Ammon's horn (tissue), 1 donor: ENCODE results near the gene CRYBB2.
"Not testable (repeated sequence)": the region's sequence is repeated elsewhere in the genome, so short reads cannot be mapped to it uniquely, and the experiment has no call there.

Experiments used
- DNase-seq: peaks from one replicate; pipeline ENCODE4 v3.0.0-alpha.2; 2016; ENCODE audit warnings: low spot score

Gene CRYBB2, protein sequence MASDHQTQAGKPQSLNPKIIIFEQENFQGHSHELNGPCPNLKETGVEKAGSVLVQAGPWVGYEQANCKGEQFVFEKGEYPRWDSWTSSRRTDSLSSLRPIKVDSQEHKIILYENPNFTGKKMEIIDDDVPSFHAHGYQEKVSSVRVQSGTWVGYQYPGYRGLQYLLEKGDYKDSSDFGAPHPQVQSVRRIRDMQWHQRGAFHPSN

DNA sequence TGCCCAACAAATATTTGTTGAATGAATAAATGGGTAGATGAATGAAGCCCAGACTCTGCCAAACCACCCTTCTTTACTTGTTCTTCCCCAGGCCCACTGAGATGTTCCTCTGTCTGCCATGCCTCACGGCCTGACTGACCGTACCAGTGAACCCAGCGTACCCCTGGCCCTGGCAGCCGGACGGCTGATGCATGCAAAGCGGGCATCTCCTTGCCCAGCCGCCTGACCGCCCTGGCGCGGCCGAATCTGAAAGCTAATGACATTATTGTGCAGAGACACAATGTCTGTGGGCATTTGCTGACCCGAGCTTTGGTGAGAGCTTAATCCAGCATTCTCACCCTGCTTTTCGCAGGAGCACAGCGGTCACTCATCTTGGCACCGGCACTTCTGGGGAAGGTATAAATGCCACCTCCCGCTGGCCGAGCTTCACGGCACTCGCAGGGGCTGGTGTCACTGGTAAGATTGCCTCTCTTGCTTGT lies at the start of gene CRYBB2:
Gene CRYBB2, plus strand, starts transcription at position 429 of the 479 bp plus-strand sequence. CDS start 1,791 bp downstream, outside the sequence.
- no peak for DNase-seq

- no peak for DNase-seq
These were observed 48.9 kb upstream of the CRYBB2 start for GRCh38 chr22:25170426-25170980.

DNA sequence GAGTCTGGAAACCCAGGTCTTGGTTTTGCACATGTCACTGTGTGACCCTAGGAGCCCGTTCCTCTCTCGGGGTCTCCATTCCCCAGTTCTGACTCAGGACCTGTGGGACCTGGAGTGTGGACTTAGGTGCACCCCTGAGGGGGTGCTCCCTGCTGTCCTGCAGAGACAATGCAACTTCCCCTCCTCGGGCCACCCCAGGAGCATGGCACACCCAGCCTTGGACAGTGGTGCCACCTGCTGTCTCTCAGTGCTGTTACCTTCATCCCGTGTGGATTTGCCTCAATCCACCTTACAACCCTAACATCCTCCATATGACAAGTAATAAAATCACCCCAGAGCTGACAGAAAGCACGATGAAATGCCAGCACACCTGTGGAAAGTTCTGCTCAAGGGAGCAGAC lies 47.3 kb upstream of the CRYBB2 start:
- no peak for DNase-seq

DNA sequence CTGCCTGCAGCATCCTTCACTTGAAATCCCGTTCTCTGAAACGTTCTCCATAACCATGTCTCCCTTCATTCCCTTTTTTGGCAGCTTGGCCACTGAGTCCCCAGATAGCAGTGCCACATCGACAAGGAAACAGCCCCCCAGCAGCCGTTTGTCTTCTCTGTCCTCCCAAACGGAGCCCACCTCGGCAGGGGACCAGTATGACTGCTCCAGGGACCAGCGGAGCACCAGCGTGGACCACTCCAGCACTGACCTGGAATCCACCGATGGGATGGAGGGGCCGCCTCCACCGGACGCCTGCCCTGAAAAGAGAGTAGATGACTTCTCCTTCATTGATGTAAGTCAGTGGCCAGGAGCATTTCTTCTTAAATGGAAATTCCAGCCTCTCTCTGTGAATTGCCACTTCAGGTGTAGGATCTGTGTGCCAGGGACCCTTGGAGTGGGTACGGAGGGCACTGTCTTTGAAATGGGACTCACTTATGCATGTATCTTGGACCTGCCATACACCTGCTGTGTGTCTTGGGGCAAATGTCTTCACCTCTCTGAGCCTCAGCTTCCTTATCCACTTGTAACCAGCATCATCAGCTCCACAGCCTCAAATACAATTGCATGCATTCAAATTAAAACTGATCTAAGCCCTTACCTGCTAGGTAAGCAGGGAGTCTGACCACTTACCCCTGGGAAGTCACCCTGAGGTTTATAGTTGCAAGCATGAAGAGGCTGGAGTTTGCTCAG lies 45.1 kb upstream of the CRYBB2 start:
- no peak for DNase-seq

DNA sequence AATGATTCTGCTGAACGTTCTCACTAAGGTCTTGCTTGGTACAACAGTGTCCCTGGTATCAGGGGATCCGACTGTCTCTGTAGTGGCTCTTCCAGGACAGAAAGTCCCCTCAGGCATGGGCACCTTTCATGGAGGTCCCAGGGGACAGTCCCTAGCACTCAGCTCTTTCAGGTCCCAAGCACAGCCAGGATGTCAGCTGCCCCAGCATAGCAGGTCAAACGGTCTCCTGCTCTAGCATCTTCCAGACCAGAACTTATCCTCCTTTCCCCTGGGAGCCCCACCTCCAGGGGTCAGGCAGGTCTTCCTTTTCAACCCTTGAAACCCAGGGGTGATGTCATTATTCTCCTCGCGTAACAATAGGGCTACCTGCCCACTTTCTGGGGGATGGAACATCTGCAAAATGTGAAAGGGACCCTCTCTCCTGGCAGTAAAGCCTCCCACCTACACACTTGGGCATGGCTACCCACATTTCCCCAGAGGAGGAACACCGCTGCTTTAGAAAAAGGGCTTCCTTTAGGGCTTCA lies 44.5 kb upstream of the CRYBB2 start:
- DNase-seq = no peak

- no peak for DNase-seq
These were observed 43.3 kb upstream of the CRYBB2 start for GRCh38 chr22:25176175-25176574.

GRCh38 chr22:25176799-25177198 lies 42.6 kb upstream of the CRYBB2 start:
- DNase-seq = no peak

DNA sequence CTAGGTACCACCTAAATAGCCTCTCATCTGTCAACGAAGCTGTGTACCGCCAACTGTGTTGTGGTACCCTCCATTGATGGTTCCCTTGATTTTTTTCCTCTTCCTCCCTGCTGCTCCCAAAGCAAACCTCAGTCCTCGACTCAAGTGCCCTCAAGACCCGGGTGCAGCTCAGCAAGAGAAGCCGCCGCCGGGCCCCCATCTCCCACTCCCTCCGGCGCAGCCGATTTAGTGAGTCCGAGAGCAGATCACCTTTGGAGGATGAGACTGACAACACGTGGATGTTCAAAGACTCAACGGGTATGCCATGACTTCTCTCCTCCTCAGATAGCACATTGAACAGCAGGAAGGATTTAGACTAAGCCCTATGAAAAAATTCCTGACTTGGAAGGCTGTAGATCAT lies 42.2 kb upstream of the CRYBB2 start:
- DNase-seq = no peak

- no peak for DNase-seq
These were observed 41.5 kb upstream of the CRYBB2 start for GRCh38 chr22:25177895-25178294.

- not testable (repeated sequence) for DNase-seq
These were observed 41.1 kb upstream of the CRYBB2 start for GRCh38 chr22:25178348-25178747.

DNA sequence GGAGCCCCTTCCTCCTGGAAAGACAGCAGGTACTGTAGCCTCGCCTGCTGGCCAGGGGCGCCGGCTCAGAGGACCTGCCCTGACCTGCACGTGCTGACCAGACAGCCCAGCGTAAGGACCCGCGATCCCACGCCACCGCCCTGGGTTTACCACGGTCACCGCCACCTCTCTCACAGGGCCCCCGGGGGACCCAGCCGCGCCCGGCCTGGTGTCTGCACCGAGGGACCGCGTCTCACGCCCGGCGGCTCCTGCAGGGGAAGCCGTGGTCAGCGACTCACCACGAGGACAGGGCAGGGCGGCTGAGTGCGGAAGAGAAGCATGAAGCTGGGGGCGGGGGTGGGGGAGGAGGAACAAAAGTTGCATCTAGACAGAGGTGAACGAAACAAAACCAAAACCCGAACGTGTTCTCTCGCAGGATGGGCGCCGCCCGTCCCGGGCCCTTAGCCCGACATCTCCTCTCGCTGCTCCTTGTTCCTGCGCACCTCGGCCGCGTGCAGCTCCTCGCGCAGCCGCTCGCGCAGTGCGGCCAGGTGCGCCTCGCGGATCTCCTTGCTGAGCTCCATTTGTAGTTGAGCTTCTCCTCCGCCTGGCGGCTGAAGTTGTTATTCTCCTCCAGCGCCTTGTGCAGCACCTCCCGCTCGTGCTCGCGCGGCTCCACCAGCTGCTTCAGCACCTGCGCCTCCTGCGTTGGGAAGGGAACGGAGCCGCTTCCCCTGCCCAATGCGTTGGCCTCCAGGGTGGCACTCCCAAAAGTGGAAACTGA lies 40.4 kb upstream of the CRYBB2 start:
- not testable (repeated sequence) for DNase-seq

DNA sequence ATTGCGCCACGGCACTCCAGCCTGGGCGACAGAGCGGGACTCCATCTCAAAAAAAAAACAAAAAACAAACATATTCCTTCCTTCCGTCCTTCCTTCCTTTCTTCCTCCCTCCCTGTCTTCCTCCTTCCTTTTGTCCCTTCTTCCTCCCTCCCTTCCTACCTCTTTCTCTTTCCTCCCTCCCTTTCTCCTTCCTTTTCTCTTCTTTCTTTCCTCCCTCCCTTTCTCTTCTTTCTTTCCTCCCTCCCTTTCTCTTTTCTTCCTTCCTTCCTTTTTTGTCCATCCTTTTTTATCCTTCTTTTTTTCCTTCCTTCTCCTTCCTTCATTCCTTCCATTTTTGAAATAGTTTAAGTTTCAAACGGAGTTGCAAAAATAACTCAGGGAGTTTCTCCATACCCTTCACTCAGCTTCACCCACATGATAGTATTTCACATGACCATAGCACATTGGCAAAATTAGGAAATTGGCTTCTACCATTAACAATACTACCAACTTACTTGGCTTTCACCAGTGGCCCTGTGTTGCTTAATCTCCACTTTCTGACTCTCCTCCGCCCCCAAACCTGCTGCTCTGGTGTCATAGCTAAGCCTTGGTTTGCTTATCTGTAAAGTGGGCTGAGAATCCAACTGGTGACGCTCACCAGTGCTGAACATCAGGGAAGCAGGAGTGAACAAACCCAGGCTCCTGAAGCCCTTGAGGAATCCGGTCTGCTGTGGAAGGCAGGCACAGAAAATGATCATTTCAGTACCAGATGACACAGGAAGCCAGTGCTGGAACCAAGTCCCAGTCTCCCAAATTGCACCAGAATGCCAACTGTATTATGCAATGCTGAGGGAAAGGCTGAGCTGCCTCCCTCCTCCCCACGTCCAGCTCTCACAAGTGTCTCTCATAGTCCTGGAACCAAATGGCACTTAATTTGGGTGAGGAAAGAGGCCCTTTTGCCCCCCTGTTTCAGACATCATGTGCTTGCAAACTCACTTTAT lies 37.0 kb upstream of the CRYBB2 start:
- peak; percentile 49 for DNase-seq

- DNase-seq = no peak
These were observed 35.4 kb upstream of the CRYBB2 start for GRCh38 chr22:25183949-25184619.

GRCh38 chr22:25186140-25186539 lies 33.3 kb upstream of the CRYBB2 start:
- no peak for DNase-seq

- no peak for DNase-seq
These were observed 32.0 kb upstream of the CRYBB2 start for GRCh38 chr22:25187469-25187868.

DNA sequence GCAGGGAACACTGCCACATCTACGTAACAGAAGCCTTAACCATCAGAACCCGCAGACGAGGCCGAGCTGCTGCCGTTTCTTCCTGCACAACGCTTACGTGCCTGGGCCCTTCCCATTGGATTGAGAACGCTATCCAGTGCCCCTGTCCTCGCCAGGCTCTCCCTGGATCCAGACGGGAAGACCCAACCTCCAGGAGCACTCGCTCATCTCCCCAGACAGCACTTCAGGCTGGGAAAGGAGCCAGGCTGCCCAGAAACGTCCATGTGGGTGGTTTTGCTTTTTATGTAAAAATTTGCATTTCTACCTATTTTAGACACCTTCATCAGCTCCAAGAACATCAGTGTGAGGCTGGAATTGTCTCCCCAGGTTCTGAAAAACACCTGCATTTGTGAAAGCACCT lies 27.0 kb upstream of the CRYBB2 start:
- no peak for DNase-seq

DNA sequence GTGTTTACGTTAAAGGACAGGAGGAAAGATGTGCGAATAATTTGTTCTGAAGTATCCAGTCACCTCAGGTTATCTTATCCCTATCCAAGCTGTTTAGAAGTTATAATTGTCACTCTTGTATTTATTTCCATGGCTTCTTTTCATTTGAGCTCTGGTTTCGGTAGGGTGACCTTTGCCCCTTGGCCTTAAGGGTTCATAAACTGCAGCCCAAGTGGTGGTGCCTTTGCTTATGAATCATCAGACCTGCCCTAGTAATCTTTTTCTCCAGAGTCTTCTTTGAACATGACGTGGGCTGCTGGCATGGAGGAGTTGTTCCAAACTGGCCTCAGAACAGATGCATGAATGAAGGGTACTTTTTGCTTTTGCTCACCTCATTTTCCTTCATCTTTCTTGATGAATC lies 26.3 kb upstream of the CRYBB2 start:
- no peak for DNase-seq

- DNase-seq = no peak
These were observed 25.9 kb upstream of the CRYBB2 start for GRCh38 chr22:25193548-25193947.

- DNase-seq = no peak
These were observed 23.1 kb upstream of the CRYBB2 start for GRCh38 chr22:25196326-25196725.

- peak; percentile 16 for DNase-seq
These were observed 22.1 kb upstream of the CRYBB2 start for GRCh38 chr22:25197340-25197739.
